CD4-positive, alpha-beta T cell (primary cell): ENCODE results near the gene DCPS. TPM values are rescaled to one million over a fixed set of nuclear protein-coding genes. Genes with fewer than 3 reads are reported as not detected.
"Not testable (repeated sequence)": the region's sequence is repeated elsewhere in the genome, so short reads cannot be mapped to it uniquely, and the experiment has no call there.

ENCODE experiments used
- ATAC-seq: fragments of 200-7000 bp; cut with Tn5 transposase; one replicate; pipeline ENCODE4 v1.10.0; 2022; ENCODE audit warnings: mild to moderate bottlenecking; ENCODE audit not compliant: poor library complexity
- CTCF ChIA-PET: fragments of 350-600 bp; sonication (Branson Sonifier 250); formaldehyde crosslinking; loops from one replicate; lab custom pipeline; 2021; ENCODE audit warnings: antibody characterized with exemption, inconsistent platforms; lab: Charles Lee
- POLR2A ChIA-PET: fragments of 350-600 bp; sonication (Branson Sonifier 250); formaldehyde crosslinking; loops from one replicate; lab custom pipeline; 2021; ENCODE audit warnings: antibody characterized with exemption, inconsistent platforms; lab: Charles Lee
- DNase-seq, 14 experiments: peaks; one replicate each; pipeline ENCODE4 v3.0.0-alpha.2; 2013 to 2020; ENCODE audit warnings: mixed read lengths in 2 of 14
- H3K27ac ChIP-seq, 2 donors: one replicate each; pipeline versions ENCODE4 v1.5.1 to v1.7.0; 2013; ENCODE audit warnings: low read length in 2 of 2, low read depth in 1 of 2, mild to moderate bottlenecking in 1 of 2
- H3K27me3 ChIP-seq, 2 experiments: 1 replicate in 1 of 2; 2 replicates in 1 of 2; pipeline versions ENCODE4 v1.6.1 to v1.7.0; 2013; ENCODE audit warnings: low read length in 2 of 2, control low read depth in 1 of 2, mild to moderate bottlenecking in 1 of 2, moderate library complexity in 1 of 2; ENCODE audit not compliant: insufficient read depth in 2 of 2, control insufficient read depth in 1 of 2
- H3K36me3 ChIP-seq: one replicate; pipeline ENCODE4 v1.6.1; 2013; ENCODE audit warnings: low read length, control low read depth; ENCODE audit not compliant: insufficient read depth
- H3K4me1 ChIP-seq: one replicate; pipeline ENCODE4 v1.6.1; 2013; ENCODE audit warnings: low read length, control low read depth; ENCODE audit not compliant: insufficient read depth
- H3K4me3 ChIP-seq: one replicate; pipeline ENCODE4 v1.5.1; 2013; ENCODE audit warnings: mild to moderate bottlenecking, low read length, moderate library complexity
- H3K9me3 ChIP-seq, 2 experiments: 1 replicate in 1 of 2; 2 replicates in 1 of 2; pipeline versions ENCODE4 v1.6.1 to v1.7.0; 2013; ENCODE audit warnings: low read length in 2 of 2, mild to moderate bottlenecking in 2 of 2, control low read depth in 1 of 2, moderate library complexity in 1 of 2; ENCODE audit not compliant: control insufficient read depth in 1 of 2, insufficient read depth in 1 of 2
- H3K27ac Mint-ChIP-seq: one replicate; pipeline ENCODE4 v1.8.0; 2020; ENCODE audit warnings: mixed read lengths
- H3K27me3 Mint-ChIP-seq: one replicate; pipeline ENCODE4 v1.8.0; 2021; ENCODE audit warnings: mixed read lengths
- H3K36me3 Mint-ChIP-seq: one replicate; pipeline ENCODE4 v1.8.0; 2021; ENCODE audit warnings: low read depth, mixed read lengths
- H3K4me1 Mint-ChIP-seq: one replicate; pipeline ENCODE4 v1.8.0; 2021; ENCODE audit warnings: low read depth, mixed read lengths
- H3K4me3 Mint-ChIP-seq: one replicate; pipeline ENCODE4 v1.8.0; 2020; ENCODE audit warnings: mild to moderate bottlenecking, mixed read lengths
- H3K9me3 Mint-ChIP-seq: one replicate; pipeline ENCODE4 v1.8.0; 2020; ENCODE audit warnings: mixed read lengths
- CTCF ChIP-seq: fragments of 200-600 bp; IDR thresholded peaks from one replicate; pipeline ENCODE4 v1.8.0; 2022; ENCODE audit warnings: antibody characterized with exemption, mild to moderate bottlenecking
- intact Hi-C, 2 experiments: fragments of 100-400 bp; cut with DNase I in 1 of 2; cut with micrococcal nuclease in 1 of 2; formaldehyde crosslinking; loops; one replicate each; pipeline versions ENCODE4 v1.15.1 to v1.9.0; 2023 to 2025; cut with DNase I, micrococcal nuclease
- total RNA-seq, 174 experiments: library from RNA in 2 of 174; stranded (reverse) in 2 of 174; gene quantifications; one replicate each; pipeline ENCODE4 v1.2.3 and lab custom pipeline; 2021 to 2026

Gene DCPS
- total RNA-seq, 2 experiments from 2014 or later = 6.2 to 6.3 TPM

GRCh38 chr11:126394036-126394435, 90.2 kb downstream of the DCPS start:
- H3K4me3 Mint-ChIP-seq = no peak overlapping the region
- ATAC-seq (no peak), DNase-seq (no peak)
- no peaks in the 10 kb centered on the region for H3K36me3 Mint-ChIP-seq
- no peak overlapping the region for H3K27ac Mint-ChIP-seq
- intact Hi-C loops = no loop called here
- H3K36me3 ChIP-seq = no peaks in the 10 kb centered on the region
- H3K27me3 ChIP-seq = no peaks in the 10 kb centered on the region
- H3K27ac ChIP-seq = no peak overlapping the region
- CTCF ChIA-PET = no interaction called here
- no peaks in the 10 kb centered on the region for H3K9me3 Mint-ChIP-seq
- no peaks in the 10 kb centered on the region for H3K27me3 Mint-ChIP-seq
- TF ChIP-seq CTCF = no peak
- H3K4me3 ChIP-seq = no peak overlapping the region
- no peaks in the 10 kb centered on the region for H3K9me3 ChIP-seq
- POLR2A ChIA-PET = no interaction called here
- no peaks in the 10 kb centered on the region for H3K4me1 Mint-ChIP-seq
- no peaks in the 10 kb centered on the region for H3K4me1 ChIP-seq

DNA sequence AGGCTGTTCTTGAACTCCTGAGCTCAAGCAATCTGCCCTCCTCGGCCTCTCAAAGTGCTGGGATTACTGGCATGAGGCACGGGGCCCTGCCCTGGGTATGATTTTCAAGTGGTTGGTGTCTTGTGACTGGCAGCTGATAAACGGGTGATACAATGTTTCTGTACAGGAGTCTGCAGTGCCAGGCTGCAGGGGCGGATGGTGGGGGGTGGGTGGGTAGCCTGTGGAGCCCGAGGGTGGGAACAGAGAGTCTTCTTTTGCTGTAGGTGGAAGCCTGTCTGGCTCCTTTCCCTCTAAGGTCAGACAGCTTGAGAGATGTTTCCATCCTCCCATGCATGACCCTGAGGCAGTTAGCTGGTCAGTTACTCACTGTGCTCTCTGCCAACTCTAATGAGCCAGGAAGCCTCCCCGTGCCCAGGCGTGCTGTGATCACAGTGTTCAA, 90.8 kb downstream of the DCPS start:
- H3K27ac ChIP-seq, H3K27me3 Mint-ChIP-seq, H3K27me3 ChIP-seq, H3K4me3 ChIP-seq, H3K27ac Mint-ChIP-seq, H3K36me3 ChIP-seq, intact Hi-C loops, H3K4me3 Mint-ChIP-seq, POLR2A ChIA-PET, H3K4me1 ChIP-seq, DNase-seq, H3K9me3 Mint-ChIP-seq, H3K9me3 ChIP-seq, H3K4me1 Mint-ChIP-seq, CTCF ChIA-PET, ATAC-seq, H3K36me3 Mint-ChIP-seq: not testable (repeated sequence)

Other genes starting within 250 kb of the DCPS start
- gene CDON, start 241.2 kb upstream of the DCPS start, total RNA-seq = 1 to 10 TPM; 1.9 to 2.7 TPM
- 10 to 100 TPM; 33.1 to 37.6 TPM for gene RPUSD4, start 92.4 kb upstream of the DCPS start, total RNA-seq
- gene FAM118B, start 92.3 kb upstream of the DCPS start, total RNA-seq = 1 to 10 TPM; 1.0 to 1.8 TPM
- 100 to 1,000 TPM; 198 to 206 TPM for gene SRPRA, start 35.2 kb upstream of the DCPS start, total RNA-seq
- gene FOXRED1, start 34.9 kb upstream of the DCPS start, total RNA-seq = 10 to 100 TPM; 25.3 to 29.0 TPM
- 1 to 10 TPM; 7.7 to 7.9 TPM for gene TIRAP, start 21.0 kb upstream of the DCPS start, total RNA-seq
- gene ST3GAL4, start 51.6 kb downstream of the DCPS start, total RNA-seq = 1 to 10 TPM; 1.6 TPM